AG04450 (cell line): ENCODE results near the gene MGAT5B. TPM values are rescaled to one million over a fixed set of nuclear protein-coding genes. Genes with fewer than 3 reads are reported as not detected.

Source experiments
- CTCF ChIA-PET: fragments of 300-600, 350-600 bp; formaldehyde crosslinking; extraction: SDS; loops from one replicate; lab custom pipeline; 2022; ENCODE audit warnings: antibody characterized with exemption, inconsistent platforms; lab: Charles Lee
- POLR2A ChIA-PET: fragments of 350-600 bp; formaldehyde crosslinking; extraction: SDS; loops from one replicate; lab custom pipeline; 2021; ENCODE audit warnings: antibody characterized with exemption, inconsistent platforms; lab: Yijun Ruan, JAX
- DNase-seq: peaks from one replicate; pipeline ENCODE4 v3.0.0-alpha.2; 2011; ENCODE audit warnings: low read depth, low spot score
- H3K27ac ChIP-seq: one replicate; pipeline ENCODE4 v1.5.1; 2012; ENCODE audit warnings: low read depth, low read length, control low read depth
- H3K27me3 ChIP-seq: one replicate; pipeline ENCODE4 v1.6.0; 2012; ENCODE audit warnings: low read length; ENCODE audit not compliant: control insufficient read depth, insufficient read depth
- H3K4me3 ChIP-seq: 2 replicates; pipeline ENCODE4 v1.5.1; 2011; ENCODE audit warnings: mild to moderate bottlenecking, low read depth, low read length, control low read depth
- H3K9me3 ChIP-seq: 2 replicates; pipeline ENCODE4 v1.5.1; 2012; ENCODE audit warnings: low read length; ENCODE audit not compliant: control insufficient read depth, insufficient read depth
- CTCF ChIP-seq: IDR thresholded peaks from 2 replicates; pipeline ENCODE4 v1.5.1; 2011; ENCODE audit warnings: low read depth, low read length, control low read depth, inconsistent platforms
- polyA plus RNA-seq: library from polyadenylated mRNA; depleted of rRNA; stranded (reverse); fragments of >200 nt; gene quantifications from 2 replicates; pipeline ENCODE4 v1.2.3, GENCODE V29; 2011

The MGAT5B gene
- polyA plus RNA-seq, 1 experiment: 0.69 TPM

GRCh38 chr17:76843703-76844484, 24.3 kb upstream of the MGAT5B start:
- CTCF ChIA-PET: no interaction called here
- POLR2A ChIA-PET: no interaction called here

GRCh38 chr17:76844485-76844829, 23.7 kb upstream of the MGAT5B start:
- ChIA-PET CTCF (no interaction called here), POLR2A (no interaction called here)
- no peak for TF ChIP-seq CTCF
- H3K4me3 ChIP-seq: no peak overlapping the region
- H3K27ac ChIP-seq: no peak overlapping the region
- H3K9me3 ChIP-seq: no peaks in the 10 kb centered on the region
- DNase-seq: no peak
- peaks cover 25% of the 10 kb centered on the region for H3K27me3 ChIP-seq

More at GRCh38 chr17:76843703-76844484, 24.3 kb upstream of the MGAT5B start:
- no peak overlapping the region for H3K4me3 ChIP-seq
- no peaks in the 10 kb centered on the region for H3K9me3 ChIP-seq
- DNase-seq: no peak
- H3K27ac ChIP-seq: no peak overlapping the region
- H3K27me3 ChIP-seq: peaks cover 25% of the 10 kb centered on the region
- TF ChIP-seq CTCF: no peak

- H3K4me3 ChIP-seq: no peak overlapping the region
- POLR2A ChIA-PET: no interaction called here
- CTCF ChIA-PET: no interaction called here
- H3K27me3 ChIP-seq: peaks cover 25% of the 10 kb centered on the region
- DNase-seq: no peak
- TF ChIP-seq CTCF: no peak
- H3K27ac ChIP-seq: no peak overlapping the region
- H3K9me3 ChIP-seq: no peaks in the 10 kb centered on the region
Observed at GRCh38 chr17:76844846-76845245, 23.4 kb upstream of the MGAT5B start.

DNA sequence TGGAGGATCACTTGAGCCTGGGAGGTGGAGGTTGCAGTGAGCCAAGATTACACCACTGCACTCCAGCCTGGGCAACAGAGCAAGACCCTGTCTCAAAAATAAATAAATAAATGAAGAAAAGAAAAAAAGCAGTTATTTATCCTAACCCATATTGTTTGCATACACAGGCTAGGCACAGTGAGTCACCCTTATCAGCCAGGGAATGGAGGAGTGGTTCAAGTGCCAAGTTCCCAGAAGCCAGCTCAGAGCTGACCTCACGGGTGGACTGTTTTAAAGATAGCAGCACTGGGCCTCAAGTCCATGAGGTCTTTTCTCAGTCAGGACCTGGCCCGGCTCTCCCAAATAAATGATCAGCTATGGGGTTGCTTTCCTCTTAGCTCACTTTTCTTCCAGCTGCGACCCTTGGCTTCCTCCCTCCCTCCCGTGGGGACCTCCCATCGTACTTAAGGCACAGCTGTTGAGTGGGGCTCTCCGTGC, 22.6 kb upstream of the MGAT5B start:
- TF ChIP-seq CTCF: no peak
- H3K27me3 ChIP-seq: peaks cover 19% of the 10 kb centered on the region
- H3K4me3 ChIP-seq: no peak overlapping the region
- ChIA-PET POLR2A (no interaction called here), CTCF (interaction anchor here (1.7 kb wide), 1 partner anchor 211 kb away, joined by 6 read pairs; no protein-coding TSS in a partner anchor)
- H3K27ac ChIP-seq: no peak overlapping the region
- no peak for DNase-seq
- H3K9me3 ChIP-seq: no peaks in the 10 kb centered on the region; the same call in 1 of the 2 replicates

- TF ChIP-seq CTCF: no peak
- Histone ChIP-seq H3K27me3 (peaks cover 12% of the 10 kb centered on the region), H3K9me3 (no peaks in the 10 kb centered on the region; the same call in 1 of the 2 replicates), H3K27ac (no peak overlapping the region), H3K4me3 (no peak overlapping the region)
- CTCF ChIA-PET: interaction anchor here (0.6 to 1.7 kb wide), 2 partner anchors 19 to 209 kb away, joined by 3 to 6 read pairs; no protein-coding TSS in a partner anchor
- no peak for DNase-seq
- POLR2A ChIA-PET: no interaction called here
Observed at GRCh38 chr17:76847031-76847430, 21.2 kb upstream of the MGAT5B start.
